ENCODE data around the gene SP110.

GRCh38 chr2:230155359-230155758 is 64.4 kb downstream of the SP110 start:
- TF ChIP-seq, protein P1, sequence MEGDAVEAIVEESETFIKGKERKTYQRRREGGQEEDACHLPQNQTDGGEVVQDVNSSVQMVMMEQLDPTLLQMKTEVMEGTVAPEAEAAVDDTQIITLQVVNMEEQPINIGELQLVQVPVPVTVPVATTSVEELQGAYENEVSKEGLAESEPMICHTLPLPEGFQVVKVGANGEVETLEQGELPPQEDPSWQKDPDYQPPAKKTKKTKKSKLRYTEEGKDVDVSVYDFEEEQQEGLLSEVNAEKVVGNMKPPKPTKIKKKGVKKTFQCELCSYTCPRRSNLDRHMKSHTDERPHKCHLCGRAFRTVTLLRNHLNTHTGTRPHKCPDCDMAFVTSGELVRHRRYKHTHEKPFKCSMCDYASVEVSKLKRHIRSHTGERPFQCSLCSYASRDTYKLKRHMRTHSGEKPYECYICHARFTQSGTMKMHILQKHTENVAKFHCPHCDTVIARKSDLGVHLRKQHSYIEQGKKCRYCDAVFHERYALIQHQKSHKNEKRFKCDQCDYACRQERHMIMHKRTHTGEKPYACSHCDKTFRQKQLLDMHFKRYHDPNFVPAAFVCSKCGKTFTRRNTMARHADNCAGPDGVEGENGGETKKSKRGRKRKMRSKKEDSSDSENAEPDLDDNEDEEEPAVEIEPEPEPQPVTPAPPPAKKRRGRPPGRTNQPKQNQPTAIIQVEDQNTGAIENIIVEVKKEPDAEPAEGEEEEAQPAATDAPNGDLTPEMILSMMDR (IDR thresholded peaks at IDR 0.05; ENCODE audit: low read depth, low read length), result no peak
- TF ChIP-seq MAX (IDR thresholded peaks at IDR 0.05; ENCODE audit: low read depth, low read length) (no peak), POLR2A (IDR thresholded peaks at IDR 0.05; ENCODE audit: extremely low read depth, insufficient read length) (no peak), MYC (IDR thresholded peaks at IDR 0.05; ENCODE audit: low read depth, low read length) (no peak)
